Ectodermal cell (in vitro differentiated cells): ENCODE results near the gene ATG4D.

Source experiments
- H3K27ac ChIP-seq: 2 replicates; pipeline ENCODE4 v1.7.0; 2013; ENCODE audit warnings: mild to moderate bottlenecking, low read depth, low read length; ENCODE audit not compliant: insufficient read depth, poor library complexity, severe bottlenecking
- H3K27me3 ChIP-seq: 2 replicates; pipeline ENCODE4 v1.7.0; 2013; ENCODE audit warnings: mild to moderate bottlenecking, low read length; ENCODE audit not compliant: insufficient read depth, control insufficient read depth, poor library complexity, severe bottlenecking
- H3K36me3 ChIP-seq: one replicate; pipeline ENCODE4 v1.7.0; 2013; ENCODE audit warnings: low read length; ENCODE audit not compliant: control insufficient read depth, insufficient read depth
- H3K4me1 ChIP-seq: one replicate; pipeline ENCODE4 v1.7.0; 2013; ENCODE audit warnings: low read length; ENCODE audit not compliant: control insufficient read depth, insufficient read depth
- H3K4me3 ChIP-seq: 2 replicates; pipeline ENCODE4 v1.7.0; 2013; ENCODE audit warnings: low read depth, low read length, control low read depth; ENCODE audit not compliant: insufficient read depth
- H3K9me3 ChIP-seq: 2 replicates; pipeline ENCODE4 v1.7.0; 2013; ENCODE audit warnings: mild to moderate bottlenecking, low read length, moderate library complexity; ENCODE audit not compliant: control insufficient read depth
- WGBS, 2 experiments: methylation state at CpG; one replicate each; pipeline ENCODE4 v1.1.7; 2013; ENCODE audit warnings: missing lambda C conversion rate in 2 of 2; 5-methylcytosine and 5-hydroxymethylcytosine counted together

Gene ATG4D

GRCh38 chr19:10593820-10594637 lies 50.3 kb downstream of the ATG4D start:
- 85 to 88% methylated on average over 9 of the region's 9 CpGs for WGBS, 2 experiments

GRCh38 chr19:10600149-10600548 lies 56.4 kb downstream of the ATG4D start:
- peaks cover 12% of the 10 kb centered on the region for H3K4me1 ChIP-seq
- H3K27ac ChIP-seq = no peak overlapping the region
- no peak overlapping the region for H3K4me3 ChIP-seq
- H3K36me3 ChIP-seq = no peaks in the 10 kb centered on the region
- 95% methylated on average over 5 of the region's 5 CpGs for WGBS, 2 experiments
- H3K9me3 ChIP-seq = no peaks in the 10 kb centered on the region
- no peaks in the 10 kb centered on the region for H3K27me3 ChIP-seq

More at GRCh38 chr19:10593820-10594637, 50.3 kb downstream of the ATG4D start:
- Histone ChIP-seq H3K9me3 (no peaks in the 10 kb centered on the region), H3K36me3 (no peaks in the 10 kb centered on the region), H3K4me1 (no peaks in the 10 kb centered on the region), H3K4me3 (no peak overlapping the region), H3K27me3 (no peaks in the 10 kb centered on the region), H3K27ac (no peak overlapping the region)

DNA sequence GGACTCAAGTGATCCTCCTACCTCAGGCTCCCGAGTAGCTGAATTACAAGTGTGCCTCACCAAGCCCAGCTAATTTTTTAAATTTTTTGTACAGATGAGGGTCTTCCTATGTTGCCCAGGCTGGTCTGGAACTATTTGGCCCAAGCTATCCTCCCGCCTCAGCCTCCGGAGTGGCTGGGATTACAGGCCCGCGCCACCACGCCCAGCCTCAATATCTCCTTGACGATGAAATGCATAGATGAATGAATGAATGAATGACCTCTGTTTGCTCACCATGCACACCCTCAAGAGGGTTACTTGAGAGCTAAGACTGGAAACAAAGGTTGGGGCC lies 58.3 kb downstream of the ATG4D start:
- H3K27ac ChIP-seq = no peak overlapping the region
- no peaks in the 10 kb centered on the region for H3K9me3 ChIP-seq
- H3K4me3 ChIP-seq = no peak overlapping the region
- no peaks in the 10 kb centered on the region for H3K36me3 ChIP-seq
- peaks cover 12% of the 10 kb centered on the region for H3K4me1 ChIP-seq
- WGBS, 2 experiments = 34 to 39% methylated on average over 7 of the region's 7 CpGs
- H3K27me3 ChIP-seq = no peaks in the 10 kb centered on the region

GRCh38 chr19:10602330-10603083 lies 58.8 kb downstream of the ATG4D start:
- peaks cover 12% of the 10 kb centered on the region for H3K4me1 ChIP-seq
- H3K9me3 ChIP-seq = no peaks in the 10 kb centered on the region
- no peaks in the 10 kb centered on the region for H3K36me3 ChIP-seq
- WGBS, 2 experiments = 0 to 1% methylated on average over 76 of the region's 76 CpGs
- H3K4me3 ChIP-seq = peak overlapping the region; percentile 90
- H3K27ac ChIP-seq = peak overlapping the region; percentile 89
- H3K27me3 ChIP-seq = no peaks in the 10 kb centered on the region
